GM21367 (cell line): ENCODE data around the gene COQ7.

Experiments
- ATAC-seq: cut with Tn5 transposase; IDR thresholded peaks from one replicate; pipeline ENCODE4 v1.9.1; 2021; ENCODE audit not compliant: unreplicated experiment

The COQ7 gene

GRCh38 chr16:19110537-19111360 lies 43.3 kb downstream of the COQ7 start:
- ATAC-seq: no peak

- no peak for ATAC-seq
These were observed 44.6 kb downstream of the COQ7 start for GRCh38 chr16:19112099-19112407.

- ATAC-seq: no peak
These were observed 46.4 kb downstream of the COQ7 start, which contains the start of gene ITPRIPL2 for GRCh38 chr16:19113577-19114358. TSS of gene ITPRIPL2 (plus strand) at chr16:19113964. CDS start at chr16:19114462, 498 bp downstream.

GRCh38 chr16:19114359-19115147 lies 47.1 kb downstream of the COQ7 start:
- no peak for ATAC-seq

- ATAC-seq: no peak
These were observed 48.0 kb downstream of the COQ7 start for GRCh38 chr16:19115148-19116021.

GRCh38 chr16:19116711-19117449 lies 49.5 kb downstream of the COQ7 start:
- ATAC-seq: no peak

- ATAC-seq: no peak
These were observed 51.6 kb downstream of the COQ7 start for GRCh38 chr16:19118938-19119431.

- no peak for ATAC-seq
These were observed 52.1 kb downstream of the COQ7 start for GRCh38 chr16:19119564-19119963.

GRCh38 chr16:19123535-19124178 lies 56.2 kb downstream of the COQ7 start:
- ATAC-seq: no peak

- no peak for ATAC-seq
These were observed 58.9 kb downstream of the COQ7 start for GRCh38 chr16:19126300-19126699.

GRCh38 chr16:19127205-19127604 lies 59.8 kb downstream of the COQ7 start:
- no peak for ATAC-seq

- no peak for ATAC-seq
These were observed 60.3 kb downstream of the COQ7 start for GRCh38 chr16:19127674-19128131.

GRCh38 chr16:19128454-19129200 lies 61.2 kb downstream of the COQ7 start:
- no peak for ATAC-seq
